ENCODE measurements around the gene KIF16B. TPM values are rescaled to one million over a fixed set of nuclear protein-coding genes. Genes with fewer than 3 reads are reported as not detected.

The KIF16B gene
- total RNA-seq, 6 donors from 2014 or later, result 18.4 to 114 (median 26.3) TPM

- Histone ChIP-seq H3K27ac (no peak overlapping the region), H3K9me3 (no peaks in the 10 kb centered on the region), H3K36me3 (peaks cover 0 to 2% (median 0%) of the 10 kb centered on the region in 4 donors), H3K4me1 (no peaks in the 10 kb centered on the region), H3K4me3 (no peak overlapping the region), H3K27me3 (no peaks in the 10 kb centered on the region)
- 91 to 95% methylated on average over 9 of the region's 9 CpGs for WGBS, 2 donors
- ATAC-seq (ENCODE audit: low FRiP score in 2 of 2), result no peak
- TF ChIP-seq POLR2AphosphoS5 (IDR thresholded peaks at IDR 0.05) (no peak), EP300 (IDR thresholded peaks at IDR 0.05) (no peak), POLR2A (IDR thresholded peaks at IDR 0.05) (no peak), CTCF (IDR thresholded peaks at IDR 0.05) (no peak)
- no peak for DNase-seq
Observed at GRCh38 chr20:16351415-16351814, 221.8 kb downstream of the KIF16B start.

- Histone ChIP-seq H3K36me3 (no peaks in the 10 kb centered on the region), H3K4me3 (no peak overlapping the region), H3K27me3 (no peaks in the 10 kb centered on the region), H3K4me1 (no peaks in the 10 kb centered on the region), H3K9me3 (no peaks in the 10 kb centered on the region), H3K27ac (no peak overlapping the region)
- no peak for TF ChIP-seq EP300 (IDR thresholded peaks at IDR 0.05)
- no peak for TF ChIP-seq POLR2A (IDR thresholded peaks at IDR 0.05)
- TF ChIP-seq CTCF (IDR thresholded peaks at IDR 0.05), result no peak
- no peak for TF ChIP-seq POLR2AphosphoS5 (IDR thresholded peaks at IDR 0.05)
- 97 to 98% methylated on average over 5 to 9 of the region's 11 CpGs for WGBS, 2 donors
- ATAC-seq (ENCODE audit: low FRiP score in 2 of 2) (no peak), DNase-seq (no peak)
Observed at GRCh38 chr20:16350465-16350864, 222.8 kb downstream of the KIF16B start.

DNA sequence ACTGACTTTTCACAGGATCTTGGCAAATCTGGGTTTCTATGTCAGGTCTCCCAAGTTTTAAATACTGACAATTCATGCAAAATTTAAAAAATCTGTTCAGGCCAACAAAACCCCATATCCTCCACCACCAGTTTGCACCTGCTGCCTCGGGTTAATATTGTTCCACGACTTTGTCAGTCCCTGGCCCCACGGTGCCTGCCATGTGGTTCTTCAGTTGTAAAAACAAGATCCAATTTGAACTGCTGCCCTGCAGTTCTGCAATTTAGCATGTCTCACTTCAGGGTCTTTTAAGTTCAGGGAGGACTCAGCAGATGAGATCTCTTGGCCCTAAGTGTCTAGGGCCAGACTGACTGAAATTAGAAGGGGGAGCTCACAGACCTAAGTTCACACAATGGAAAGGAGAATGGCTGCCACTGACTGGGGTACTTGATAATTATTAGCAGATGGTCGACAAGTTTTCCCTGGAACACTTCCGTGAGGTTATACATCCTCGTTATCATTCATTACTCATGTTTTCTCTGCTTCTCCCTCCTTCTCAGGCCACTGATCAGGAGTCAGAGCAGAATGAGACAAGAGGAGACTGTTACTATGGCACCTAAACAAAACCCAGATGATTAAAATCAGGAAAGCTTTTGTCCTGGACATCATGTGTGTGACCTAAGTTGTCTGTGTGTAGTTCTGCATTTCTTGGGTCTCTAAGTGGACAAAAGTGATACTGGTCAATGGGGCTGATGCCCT lies 223.6 kb downstream of the KIF16B start:
- no peak overlapping the region for H3K4me3 ChIP-seq
- TF ChIP-seq CTCF (IDR thresholded peaks at IDR 0.05) (no peak), POLR2A (IDR thresholded peaks at IDR 0.05) (no peak), POLR2AphosphoS5 (IDR thresholded peaks at IDR 0.05) (no peak), EP300 (IDR thresholded peaks at IDR 0.05) (no peak)
- no peaks in the 10 kb centered on the region for H3K27me3 ChIP-seq
- 80 to 84% methylated on average over 6 of the region's 6 CpGs for WGBS, 2 donors
- H3K36me3 ChIP-seq, result no peaks in the 10 kb centered on the region
- H3K4me1 ChIP-seq, result no peaks in the 10 kb centered on the region
- H3K27ac ChIP-seq, result no peak overlapping the region
- H3K9me3 ChIP-seq, result no peaks in the 10 kb centered on the region
- DNase-seq, result no peak
- peak in 1 of 2 donors; percentile 55 for ATAC-seq (ENCODE audit: low FRiP score in 2 of 2)

DNA sequence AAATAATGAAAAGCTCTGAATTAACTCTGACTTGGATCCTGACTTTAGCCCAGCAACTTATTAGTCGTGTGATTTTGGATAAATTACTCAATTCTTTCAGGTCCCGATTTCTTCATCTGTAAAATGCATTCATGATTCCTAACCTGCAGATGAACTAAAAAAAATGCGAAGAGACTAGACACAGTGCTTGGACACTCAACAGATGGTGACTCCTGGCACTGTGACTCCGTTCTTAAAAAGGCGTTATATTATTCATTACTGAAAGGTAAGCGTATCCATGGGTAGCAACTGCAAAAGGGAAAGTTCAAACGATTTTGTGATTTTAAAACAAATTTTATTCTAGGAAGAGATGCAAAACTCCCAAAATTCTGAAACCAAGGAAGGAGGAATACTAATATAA lies 226.3 kb downstream of the KIF16B start:
- no peaks in the 10 kb centered on the region for H3K27me3 ChIP-seq
- H3K4me3 ChIP-seq, result no peak overlapping the region
- DNase-seq, result no peak
- no peaks in the 10 kb centered on the region for H3K9me3 ChIP-seq
- H3K36me3 ChIP-seq, result no peaks in the 10 kb centered on the region
- WGBS, 2 donors, result 79 to 92% methylated on average over 7 of the region's 7 CpGs
- no peak for ATAC-seq (ENCODE audit: low FRiP score in 2 of 2)
- H3K4me1 ChIP-seq, result no peaks in the 10 kb centered on the region
- H3K27ac ChIP-seq, result no peak overlapping the region
- TF ChIP-seq POLR2A (IDR thresholded peaks at IDR 0.05) (no peak), EP300 (IDR thresholded peaks at IDR 0.05) (no peak)

- 100% methylated on average over 1 of the region's 1 CpG for WGBS, 2 donors
- ATAC-seq (ENCODE audit: low FRiP score in 2 of 2), result no peak
Observed at GRCh38 chr20:16337707-16338106, 235.5 kb downstream of the KIF16B start.

More at GRCh38 chr20:16337707-16338106, 235.5 kb downstream of the KIF16B start:
- peaks cover 0 to 16% (median 4%) of the 10 kb centered on the region in 4 donors for H3K36me3 ChIP-seq
- no peak overlapping the region for H3K27ac ChIP-seq
- H3K4me1 ChIP-seq, result no peaks in the 10 kb centered on the region
- no peaks in the 10 kb centered on the region for H3K27me3 ChIP-seq
- no peak overlapping the region for H3K4me3 ChIP-seq
- TF ChIP-seq CTCF (IDR thresholded peaks at IDR 0.05) (no peak), POLR2A (IDR thresholded peaks at IDR 0.05) (no peak), EP300 (IDR thresholded peaks at IDR 0.05) (no peak), POLR2AphosphoS5 (IDR thresholded peaks at IDR 0.05) (no peak)
- peaks cover 0 to 4% (median 0%) of the 10 kb centered on the region in 4 donors for H3K9me3 ChIP-seq
- no peak for DNase-seq
